SK-N-SH (cell line): ENCODE measurements around the gene ZNF282. TPM values are rescaled to one million over a fixed set of nuclear protein-coding genes. Genes with fewer than 3 reads are reported as not detected.

Experiments used
- ELF1 ChIP-seq: IDR thresholded peaks from 2 replicates; pipeline ENCODE4 v1.4.0; 2012
- EP300 ChIP-seq, 2 experiments: IDR thresholded peaks; 2 replicates each; pipeline versions ENCODE4 v1.4.0 to v1.6.1; 2012; ENCODE audit warnings: borderline replicate concordance in 1 of 2, low read depth in 1 of 2, low read length in 1 of 2
- FOSL2 ChIP-seq: IDR thresholded peaks from 2 replicates; pipeline ENCODE4 v1.4.0; 2012; ENCODE audit warnings: low read depth, mild to moderate bottlenecking, moderate library complexity, borderline replicate concordance
- FOXJ3 ChIP-seq: sonication (generic); formaldehyde crosslinking; IDR thresholded peaks from 2 replicates; pipeline ENCODE4 v1.5.1; 2020; ENCODE audit warnings: mild to moderate bottlenecking, missing genetic modification reagents
- FOXM1 ChIP-seq: IDR thresholded peaks from 2 replicates; pipeline ENCODE4 v1.4.0; 2012; ENCODE audit warnings: low read depth, mild to moderate bottlenecking
- GABPA ChIP-seq: IDR thresholded peaks from 2 replicates; pipeline ENCODE4 v1.4.0; 2012; ENCODE audit warnings: low read depth, mild to moderate bottlenecking
- MXI1 ChIP-seq: IDR thresholded peaks from 2 replicates; pipeline ENCODE4 v1.6.1; 2012; ENCODE audit warnings: mild to moderate bottlenecking, low read depth, low read length, improper control_type of control experiment
- NFIC ChIP-seq: IDR thresholded peaks from 2 replicates; pipeline ENCODE4 v1.4.0; 2012; ENCODE audit warnings: borderline replicate concordance
- NRF1 ChIP-seq: IDR thresholded peaks from 2 replicates; pipeline ENCODE4 v1.6.1; 2012; ENCODE audit warnings: low read depth, mild to moderate bottlenecking, low read length
- RAD21 ChIP-seq: IDR thresholded peaks from 2 replicates; pipeline ENCODE4 v1.6.1; 2012; ENCODE audit warnings: mild to moderate bottlenecking, low read length
- RFX5 ChIP-seq: IDR thresholded peaks from 2 replicates; pipeline ENCODE4 v1.6.1; 2012; ENCODE audit warnings: mild to moderate bottlenecking, improper control_type of control experiment, low read length
- RXRA ChIP-seq: IDR thresholded peaks from 2 replicates; pipeline ENCODE4 v1.4.0; 2012; ENCODE audit warnings: low read depth, mild to moderate bottlenecking, borderline replicate concordance
- SIN3A ChIP-seq: IDR thresholded peaks from 2 replicates; pipeline ENCODE4 v1.6.1; 2012; ENCODE audit warnings: low read depth, mild to moderate bottlenecking, low read length, moderate library complexity, borderline replicate concordance
- SMC3 ChIP-seq: IDR thresholded peaks from 2 replicates; pipeline ENCODE4 v1.6.1; 2012; ENCODE audit warnings: low read depth, low read length, improper control_type of control experiment
- TAF1 ChIP-seq: IDR thresholded peaks from 2 replicates; pipeline ENCODE4 v1.6.1; 2012; ENCODE audit warnings: low read depth, mild to moderate bottlenecking, low read length, moderate library complexity, borderline replicate concordance
- YY1 ChIP-seq: IDR thresholded peaks from 2 replicates; pipeline ENCODE4 v1.4.0; 2012; ENCODE audit warnings: low read depth, mild to moderate bottlenecking
- polyA plus RNA-seq, 3 experiments: library from polyadenylated mRNA; depleted of rRNA; stranded (reverse); fragments of >200 nt; gene quantifications; 2 replicates each; pipeline ENCODE4 v1.2.3, GENCODE V29; 2012
- TF ChIP-seq, protein P1 (sequence below): fragments of 150-350 bp; IDR thresholded peaks from 2 replicates; pipeline ENCODE4 v1.6.1; 2016; ENCODE audit warnings: mild to moderate bottlenecking, low read depth, low read length
- TF ChIP-seq, protein P2 (sequence below): IDR thresholded peaks from 2 replicates; pipeline ENCODE4 v1.6.1; 2012; ENCODE audit warnings: mild to moderate bottlenecking, low read depth, low read length, moderate library complexity
- TF ChIP-seq, protein P3 (sequence below): fragments of 200-600 bp; sonication (generic); IDR thresholded peaks from 2 replicates; pipeline ENCODE4 v1.6.1; 2017; ENCODE audit warnings: antibody characterized with exemption, mild to moderate bottlenecking, moderate library complexity
- TF ChIP-seq, protein P4 (sequence below): IDR thresholded peaks from 2 replicates; pipeline ENCODE4; 2012
- TF ChIP-seq, protein P5 (sequence below): IDR thresholded peaks from 2 replicates; pipeline ENCODE4 v1.4.0; 2012; ENCODE audit warnings: low read depth, borderline replicate concordance

Gene ZNF282
- polyA plus RNA-seq, 1 of the 3 experiments (the other 2 are of a cell fraction): 17.9 TPM

DNA sequence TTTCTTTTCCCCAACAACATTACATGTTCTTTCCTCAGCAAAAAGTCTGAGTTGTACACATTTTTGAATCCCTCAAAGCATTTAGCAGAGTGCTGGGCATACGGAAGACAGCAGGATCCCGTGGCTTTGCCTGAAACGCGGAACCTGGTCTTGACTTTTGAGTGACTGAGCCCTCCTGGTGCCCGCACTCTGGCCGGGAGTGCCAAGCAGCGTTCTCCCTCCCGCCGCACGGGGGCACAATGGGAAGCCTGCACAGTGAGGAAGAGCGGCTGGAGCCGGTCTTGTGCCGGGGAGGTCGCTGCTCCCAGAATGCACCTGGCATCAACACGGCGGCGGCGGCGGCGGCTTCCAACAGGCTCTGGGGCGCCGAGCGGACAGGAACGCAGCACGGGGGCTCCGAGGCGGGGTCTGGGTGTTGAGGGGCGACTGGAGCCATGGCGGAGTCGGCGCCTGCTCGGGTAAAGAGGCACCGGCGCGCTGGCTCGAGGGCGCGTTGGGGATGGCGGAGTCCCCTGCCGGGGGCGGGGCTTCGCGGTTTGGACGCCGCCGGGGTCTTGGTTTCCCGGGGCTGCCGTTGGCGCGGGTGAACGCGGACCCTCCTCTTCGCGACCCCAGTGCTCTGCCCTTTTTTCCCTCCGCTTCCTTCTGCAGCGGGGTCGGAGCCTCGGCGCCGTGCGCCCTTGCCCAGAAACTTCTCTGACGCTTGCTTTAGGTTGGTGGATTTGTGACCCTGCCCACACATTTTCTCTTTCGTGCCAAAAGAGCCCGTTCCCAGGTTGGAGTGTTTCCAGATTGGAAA lies 44.2 kb downstream of the ZNF282 start, which contains the start of gene ZNF212 (continued):
- TF ChIP-seq, protein P1, sequence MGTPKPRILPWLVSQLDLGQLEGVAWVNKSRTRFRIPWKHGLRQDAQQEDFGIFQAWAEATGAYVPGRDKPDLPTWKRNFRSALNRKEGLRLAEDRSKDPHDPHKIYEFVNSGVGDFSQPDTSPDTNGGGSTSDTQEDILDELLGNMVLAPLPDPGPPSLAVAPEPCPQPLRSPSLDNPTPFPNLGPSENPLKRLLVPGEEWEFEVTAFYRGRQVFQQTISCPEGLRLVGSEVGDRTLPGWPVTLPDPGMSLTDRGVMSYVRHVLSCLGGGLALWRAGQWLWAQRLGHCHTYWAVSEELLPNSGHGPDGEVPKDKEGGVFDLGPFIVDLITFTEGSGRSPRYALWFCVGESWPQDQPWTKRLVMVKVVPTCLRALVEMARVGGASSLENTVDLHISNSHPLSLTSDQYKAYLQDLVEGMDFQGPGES: no peak
- TF ChIP-seq RFX5 (no peak), RAD21 (peak; percentile 51), SMC3 (peak; percentile 58), TAF1 (peak; percentile 87), YY1 (peak; percentile 87), NRF1 (0 out of 2 replicates have a peak, but pooled peaks have one; percentile 17), SIN3A (peak; percentile 80; the same call in 1 of the 2 replicates), NFIC (peak; percentile 61; the same call in 1 of the 2 replicates), EP300 (IDR thresholded peaks at IDR 0.05; ENCODE audit: borderline replicate concordance in 1 of 2, low read depth in 1 of 2, low read length in 1 of 2) (peak in 1 of 2 experiments; percentile 78; a peak in 1 of 4 replicates), FOXJ3 (CRISPR knock-in tag) (peak; percentile 59; the same call in 1 of the 2 replicates), ELF1 (peak; percentile 67; the same call in 1 of the 2 replicates), FOXM1 (no peak), MXI1 (peak; percentile 72; the same call in 1 of the 2 replicates), FOSL2 (peak; percentile 23; the same call in 1 of the 2 replicates), RXRA (no peak), GABPA (no peak)
- TF ChIP-seq, protein P2, sequence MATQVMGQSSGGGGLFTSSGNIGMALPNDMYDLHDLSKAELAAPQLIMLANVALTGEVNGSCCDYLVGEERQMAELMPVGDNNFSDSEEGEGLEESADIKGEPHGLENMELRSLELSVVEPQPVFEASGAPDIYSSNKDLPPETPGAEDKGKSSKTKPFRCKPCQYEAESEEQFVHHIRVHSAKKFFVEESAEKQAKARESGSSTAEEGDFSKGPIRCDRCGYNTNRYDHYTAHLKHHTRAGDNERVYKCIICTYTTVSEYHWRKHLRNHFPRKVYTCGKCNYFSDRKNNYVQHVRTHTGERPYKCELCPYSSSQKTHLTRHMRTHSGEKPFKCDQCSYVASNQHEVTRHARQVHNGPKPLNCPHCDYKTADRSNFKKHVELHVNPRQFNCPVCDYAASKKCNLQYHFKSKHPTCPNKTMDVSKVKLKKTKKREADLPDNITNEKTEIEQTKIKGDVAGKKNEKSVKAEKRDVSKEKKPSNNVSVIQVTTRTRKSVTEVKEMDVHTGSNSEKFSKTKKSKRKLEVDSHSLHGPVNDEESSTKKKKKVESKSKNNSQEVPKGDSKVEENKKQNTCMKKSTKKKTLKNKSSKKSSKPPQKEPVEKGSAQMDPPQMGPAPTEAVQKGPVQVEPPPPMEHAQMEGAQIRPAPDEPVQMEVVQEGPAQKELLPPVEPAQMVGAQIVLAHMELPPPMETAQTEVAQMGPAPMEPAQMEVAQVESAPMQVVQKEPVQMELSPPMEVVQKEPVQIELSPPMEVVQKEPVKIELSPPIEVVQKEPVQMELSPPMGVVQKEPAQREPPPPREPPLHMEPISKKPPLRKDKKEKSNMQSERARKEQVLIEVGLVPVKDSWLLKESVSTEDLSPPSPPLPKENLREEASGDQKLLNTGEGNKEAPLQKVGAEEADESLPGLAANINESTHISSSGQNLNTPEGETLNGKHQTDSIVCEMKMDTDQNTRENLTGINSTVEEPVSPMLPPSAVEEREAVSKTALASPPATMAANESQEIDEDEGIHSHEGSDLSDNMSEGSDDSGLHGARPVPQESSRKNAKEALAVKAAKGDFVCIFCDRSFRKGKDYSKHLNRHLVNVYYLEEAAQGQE: peak; percentile 59; the same call in 1 of the 2 replicates
- TF ChIP-seq, protein P3, sequence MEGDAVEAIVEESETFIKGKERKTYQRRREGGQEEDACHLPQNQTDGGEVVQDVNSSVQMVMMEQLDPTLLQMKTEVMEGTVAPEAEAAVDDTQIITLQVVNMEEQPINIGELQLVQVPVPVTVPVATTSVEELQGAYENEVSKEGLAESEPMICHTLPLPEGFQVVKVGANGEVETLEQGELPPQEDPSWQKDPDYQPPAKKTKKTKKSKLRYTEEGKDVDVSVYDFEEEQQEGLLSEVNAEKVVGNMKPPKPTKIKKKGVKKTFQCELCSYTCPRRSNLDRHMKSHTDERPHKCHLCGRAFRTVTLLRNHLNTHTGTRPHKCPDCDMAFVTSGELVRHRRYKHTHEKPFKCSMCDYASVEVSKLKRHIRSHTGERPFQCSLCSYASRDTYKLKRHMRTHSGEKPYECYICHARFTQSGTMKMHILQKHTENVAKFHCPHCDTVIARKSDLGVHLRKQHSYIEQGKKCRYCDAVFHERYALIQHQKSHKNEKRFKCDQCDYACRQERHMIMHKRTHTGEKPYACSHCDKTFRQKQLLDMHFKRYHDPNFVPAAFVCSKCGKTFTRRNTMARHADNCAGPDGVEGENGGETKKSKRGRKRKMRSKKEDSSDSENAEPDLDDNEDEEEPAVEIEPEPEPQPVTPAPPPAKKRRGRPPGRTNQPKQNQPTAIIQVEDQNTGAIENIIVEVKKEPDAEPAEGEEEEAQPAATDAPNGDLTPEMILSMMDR: peak; percentile 92
- TF ChIP-seq, protein P4, sequence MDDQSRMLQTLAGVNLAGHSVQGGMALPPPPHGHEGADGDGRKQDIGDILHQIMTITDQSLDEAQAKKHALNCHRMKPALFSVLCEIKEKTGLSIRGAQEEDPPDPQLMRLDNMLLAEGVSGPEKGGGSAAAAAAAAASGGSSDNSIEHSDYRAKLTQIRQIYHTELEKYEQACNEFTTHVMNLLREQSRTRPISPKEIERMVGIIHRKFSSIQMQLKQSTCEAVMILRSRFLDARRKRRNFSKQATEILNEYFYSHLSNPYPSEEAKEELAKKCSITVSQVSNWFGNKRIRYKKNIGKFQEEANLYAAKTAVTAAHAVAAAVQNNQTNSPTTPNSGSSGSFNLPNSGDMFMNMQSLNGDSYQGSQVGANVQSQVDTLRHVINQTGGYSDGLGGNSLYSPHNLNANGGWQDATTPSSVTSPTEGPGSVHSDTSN: peak; percentile 45; the same call in 1 of the 2 replicates
- TF ChIP-seq, protein P5, sequence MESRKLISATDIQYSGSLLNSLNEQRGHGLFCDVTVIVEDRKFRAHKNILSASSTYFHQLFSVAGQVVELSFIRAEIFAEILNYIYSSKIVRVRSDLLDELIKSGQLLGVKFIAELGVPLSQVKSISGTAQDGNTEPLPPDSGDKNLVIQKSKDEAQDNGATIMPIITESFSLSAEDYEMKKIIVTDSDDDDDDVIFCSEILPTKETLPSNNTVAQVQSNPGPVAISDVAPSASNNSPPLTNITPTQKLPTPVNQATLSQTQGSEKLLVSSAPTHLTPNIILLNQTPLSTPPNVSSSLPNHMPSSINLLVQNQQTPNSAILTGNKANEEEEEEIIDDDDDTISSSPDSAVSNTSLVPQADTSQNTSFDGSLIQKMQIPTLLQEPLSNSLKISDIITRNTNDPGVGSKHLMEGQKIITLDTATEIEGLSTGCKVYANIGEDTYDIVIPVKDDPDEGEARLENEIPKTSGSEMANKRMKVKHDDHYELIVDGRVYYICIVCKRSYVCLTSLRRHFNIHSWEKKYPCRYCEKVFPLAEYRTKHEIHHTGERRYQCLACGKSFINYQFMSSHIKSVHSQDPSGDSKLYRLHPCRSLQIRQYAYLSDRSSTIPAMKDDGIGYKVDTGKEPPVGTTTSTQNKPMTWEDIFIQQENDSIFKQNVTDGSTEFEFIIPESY: peak; percentile 65
